Lung microvascular endothelial cell (primary cell): ENCODE data around the gene KLF5. TPM values are rescaled to one million over a fixed set of nuclear protein-coding genes. Genes with fewer than 3 reads are reported as not detected.
"Not testable (repeated sequence)": the region's sequence is repeated elsewhere in the genome, so short reads cannot be mapped to it uniquely, and the experiment has no call there.

Experiments
- DNase-seq, 2 donors: peaks; one replicate each; pipeline versions ENCODE4 v3.0.0 to v3.0.0-alpha.2; 2010; ENCODE audit warnings: low read depth in 2 of 2
- total RNA-seq: library from RNA; depleted of rRNA; stranded (reverse); fragments of >200 nt; gene quantifications from 2 replicates; pipeline ENCODE4 v1.2.1, GENCODE V29; 2014

Gene KLF5
- total RNA-seq, 1 donor from 2014 or later, result 1.8 TPM

DNA sequence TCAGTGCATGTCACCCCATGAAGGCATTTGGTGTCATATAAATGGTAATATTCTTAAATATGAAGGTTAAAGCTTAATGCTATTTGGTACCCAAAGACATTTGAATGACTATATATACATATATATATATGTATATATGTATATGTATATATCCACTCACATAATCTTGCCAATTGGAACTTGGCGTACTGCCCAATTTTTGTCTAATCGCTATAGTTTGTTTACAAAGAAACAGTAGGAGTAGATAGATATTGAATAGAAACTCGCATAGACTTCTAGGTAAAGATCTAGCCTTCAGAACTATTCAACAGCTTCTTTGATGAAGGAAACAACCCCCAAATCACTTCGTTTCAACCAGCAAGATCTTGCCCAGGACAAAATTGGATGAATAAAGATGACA, 24.1 kb downstream of the KLF5 start:
- no peak for DNase-seq

- DNase-seq, result no peak
These were observed 29.6 kb downstream of the KLF5 start for GRCh38 chr13:73088332-73088935.

DNA sequence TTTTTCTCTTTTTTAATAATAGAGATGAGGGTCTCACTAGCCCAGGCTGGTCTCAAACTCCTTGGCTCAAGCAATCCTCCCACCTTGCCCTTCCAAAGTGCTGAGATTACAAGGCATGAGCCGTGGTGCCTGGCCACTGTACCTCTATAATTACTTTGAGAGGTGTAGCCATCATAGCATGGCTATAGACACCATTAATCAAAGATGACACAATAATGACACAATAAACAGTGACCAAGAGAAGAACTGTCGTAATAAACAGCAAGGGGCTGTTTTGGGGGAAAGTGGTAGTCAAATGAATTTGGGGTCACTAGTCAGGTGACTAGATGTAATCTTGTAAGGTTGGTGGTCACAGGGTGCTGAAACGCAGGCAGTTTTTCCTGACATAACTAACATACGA, 30.4 kb downstream of the KLF5 start:
- DNase-seq, result no peak

- DNase-seq, result peak; percentile 86 to 96
These were observed 31.5 kb downstream of the KLF5 start for GRCh38 chr13:73090116-73090822.

DNA sequence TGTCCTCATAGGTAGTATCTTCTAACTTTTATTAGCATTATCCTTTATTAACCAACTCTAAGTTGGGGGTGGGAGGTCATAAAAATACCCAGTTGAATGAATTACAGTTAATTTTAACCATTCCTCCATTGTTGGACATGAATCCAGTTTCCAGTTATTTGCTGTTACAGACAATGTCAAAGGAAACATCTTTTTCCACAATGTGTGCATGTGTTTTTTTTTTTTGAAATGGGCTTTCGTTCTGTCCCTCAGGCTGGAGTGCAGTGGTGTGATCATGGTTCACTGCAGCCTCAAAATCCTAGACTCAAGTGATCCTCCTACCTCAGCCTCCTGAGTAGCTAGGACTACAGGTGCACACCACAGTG, 32.0 kb downstream of the KLF5 start:
- peak in 1 of 2 donors; percentile 79 for DNase-seq

DNA sequence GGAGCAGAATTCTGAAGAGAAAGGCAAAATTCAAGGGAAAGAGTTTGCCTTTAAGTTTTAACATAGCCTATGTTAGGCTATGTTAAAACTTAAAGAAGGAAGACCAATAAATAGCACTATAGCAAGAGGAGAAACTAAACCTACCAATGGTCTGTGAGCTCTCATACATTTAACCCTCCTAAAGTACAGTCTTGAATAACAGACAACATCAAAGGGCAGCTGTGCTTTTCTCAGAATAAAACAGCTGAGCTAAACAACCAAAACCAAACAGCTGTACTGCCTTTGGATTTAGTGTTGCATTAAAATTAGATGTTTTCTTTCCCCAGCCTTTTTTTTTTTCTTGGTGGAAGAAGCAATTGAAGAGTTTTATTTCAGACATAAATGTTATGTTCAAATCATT, 34.0 kb downstream of the KLF5 start:
- no peak for DNase-seq

GRCh38 chr13:73096173-73096572, 37.4 kb downstream of the KLF5 start:
- no peak for DNase-seq

GRCh38 chr13:73096638-73097037, 37.8 kb downstream of the KLF5 start:
- no peak for DNase-seq

GRCh38 chr13:73100781-73101180, 42.0 kb downstream of the KLF5 start:
- not testable (repeated sequence) for DNase-seq

GRCh38 chr13:73101351-73102007, 42.7 kb downstream of the KLF5 start:
- no peak for DNase-seq

DNA sequence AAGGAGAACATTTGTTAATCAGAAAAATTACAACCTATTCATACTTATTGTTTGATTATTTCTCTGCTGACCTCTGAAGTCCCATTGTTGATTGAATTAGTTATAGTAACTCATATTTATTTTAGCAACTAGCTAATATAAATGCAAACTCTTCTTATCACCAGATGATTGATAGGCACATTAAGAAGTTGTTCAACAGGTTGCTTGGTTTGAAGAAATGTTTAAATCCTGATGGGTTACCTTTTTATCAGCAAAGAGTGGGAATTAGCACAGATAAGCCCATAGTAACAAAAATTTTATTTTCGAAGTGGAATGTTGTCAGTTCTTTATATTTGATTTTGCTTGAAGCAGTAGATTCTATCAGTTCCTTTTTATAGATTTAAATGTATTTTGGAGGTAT, 44.4 kb downstream of the KLF5 start:
- no peak for DNase-seq

DNA sequence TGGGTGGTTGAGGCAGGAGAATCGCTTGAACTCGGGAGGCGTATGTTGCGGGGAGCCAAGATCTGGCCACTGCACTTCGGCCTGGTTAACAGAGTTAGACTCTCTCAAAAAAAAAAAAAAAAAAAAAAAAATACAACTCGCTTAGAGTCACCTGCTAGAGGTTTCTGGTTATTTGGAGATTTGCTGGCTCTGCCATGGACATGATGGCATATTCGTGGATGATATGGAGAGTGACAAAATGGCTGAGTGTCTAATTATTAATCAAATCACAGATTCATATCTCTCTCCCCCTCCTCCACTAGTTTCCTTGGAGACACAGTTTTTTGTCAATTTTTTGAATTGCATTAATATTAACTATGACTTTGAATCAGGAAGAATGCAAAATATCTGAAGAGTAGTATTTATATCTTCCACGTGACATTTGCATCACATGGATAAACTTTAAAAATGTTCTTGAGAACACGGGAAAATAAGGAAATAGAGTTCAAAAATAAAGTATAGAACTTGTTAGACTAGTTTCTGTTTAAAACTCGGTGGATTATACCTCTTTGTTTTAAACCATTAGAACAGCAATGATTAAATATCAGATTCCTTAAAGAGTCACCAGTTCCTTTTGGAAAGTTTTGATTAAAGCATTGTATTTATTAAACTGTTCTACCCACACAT, 47.8 kb downstream of the KLF5 start:
- no peak for DNase-seq

- DNase-seq, result no peak
These were observed 48.7 kb downstream of the KLF5 start for GRCh38 chr13:73107481-73107880.

DNA sequence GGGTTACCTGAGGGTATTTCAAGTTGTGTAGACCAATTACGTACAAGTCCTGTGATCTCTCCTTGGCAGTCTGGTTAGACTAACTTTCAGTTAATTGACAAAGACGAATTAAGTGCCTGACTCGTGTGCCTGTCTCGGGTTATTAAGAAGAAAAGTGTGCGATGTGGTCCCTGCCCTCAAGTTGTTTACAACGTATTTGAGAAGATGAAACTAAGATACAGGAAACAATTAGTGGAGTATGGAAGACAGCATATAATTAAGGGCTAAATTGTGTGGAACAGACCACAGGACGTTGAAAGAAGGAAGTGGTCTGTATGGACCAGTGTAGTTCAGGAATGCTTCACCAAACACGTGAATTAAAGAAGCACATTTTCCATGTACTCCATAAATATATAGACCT, 49.2 kb downstream of the KLF5 start:
- no peak for DNase-seq

DNA sequence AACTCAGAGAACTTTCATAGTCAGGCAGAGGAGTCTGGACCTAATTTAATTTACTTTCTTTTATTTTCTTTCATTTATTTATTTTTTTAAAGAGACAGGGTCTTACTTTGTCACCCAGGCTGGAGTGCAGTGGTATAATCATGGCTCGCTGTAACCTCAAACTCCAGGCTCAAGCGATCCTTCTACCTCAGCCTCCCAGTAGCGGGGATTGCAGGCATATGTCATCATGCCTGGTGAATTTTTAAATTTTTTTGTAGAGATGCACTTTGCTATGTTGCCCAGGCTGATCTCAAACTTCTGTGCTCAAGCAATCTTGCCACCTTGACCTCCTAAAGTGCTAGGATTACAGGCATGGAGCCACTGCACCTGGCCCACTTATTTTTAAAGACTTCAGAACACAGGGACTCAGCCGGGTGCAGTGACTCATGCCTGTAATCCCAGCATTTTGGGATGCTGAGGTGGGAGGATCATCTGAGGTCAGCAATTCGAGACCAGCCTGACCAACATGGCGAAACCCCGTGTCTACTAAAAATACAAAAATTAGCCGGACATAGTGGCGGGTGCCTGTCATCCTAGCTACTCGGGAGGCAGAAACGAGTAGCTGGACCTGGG, 50.6 kb downstream of the KLF5 start:
- no peak for DNase-seq

GRCh38 chr13:73109969-73110368, 51.2 kb downstream of the KLF5 start:
- no peak for DNase-seq

GRCh38 chr13:73110814-73111213, 52.0 kb downstream of the KLF5 start:
- DNase-seq, result no peak

- no peak for DNase-seq
These were observed 52.5 kb downstream of the KLF5 start for GRCh38 chr13:73111331-73111730.

- DNase-seq, result no peak
These were observed 60.8 kb downstream of the KLF5 start for GRCh38 chr13:73119612-73120011.
